Eye (tissue), 1 donor: ENCODE measurements around the gene CKM.
"Not testable (repeated sequence)": the region's sequence is repeated elsewhere in the genome, so short reads cannot be mapped to it uniquely, and the experiment has no call there.

ENCODE experiments used
- DNase-seq: peaks from one replicate; pipeline ENCODE4 v3.0.0-alpha.2; 2015

The CKM gene

GRCh38 chr19:45280471-45280961 lies 42.2 kb downstream of the CKM start:
- DNase-seq: no peak

- DNase-seq: no peak
Observed at GRCh38 chr19:45279587-45280192, 43.0 kb downstream of the CKM start.

GRCh38 chr19:45278087-45278486 lies 44.6 kb downstream of the CKM start:
- DNase-seq: no peak

GRCh38 chr19:45276284-45276687 lies 46.4 kb downstream of the CKM start:
- DNase-seq: peak; percentile 93

- peak; percentile 78 for DNase-seq
Observed at GRCh38 chr19:45275370-45275971, 47.2 kb downstream of the CKM start.

GRCh38 chr19:45273521-45273855 lies 49.2 kb downstream of the CKM start:
- DNase-seq: peak; percentile 76

DNA sequence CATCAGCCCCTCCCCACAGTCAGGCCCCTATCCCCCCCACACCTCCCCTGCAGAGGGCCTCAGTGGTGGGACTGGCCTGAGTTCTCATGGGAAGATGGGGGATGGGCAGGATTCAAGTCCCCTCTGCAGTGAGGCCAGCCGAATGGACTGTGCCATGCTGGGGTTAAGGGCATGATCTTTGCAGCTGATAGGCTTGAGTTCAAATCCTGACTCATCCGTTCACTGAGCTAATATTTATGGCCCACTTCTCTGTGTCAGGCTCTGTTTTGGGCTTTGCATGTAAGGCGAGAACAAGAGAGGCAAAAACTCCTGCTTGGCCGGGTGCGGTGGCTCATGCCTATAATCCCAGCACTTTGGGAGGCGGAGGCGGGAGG lies 51.0 kb downstream of the CKM start:
- DNase-seq: no peak

GRCh38 chr19:45271098-45271734 lies 51.5 kb downstream of the CKM start:
- DNase-seq: no peak

- not testable (repeated sequence) for DNase-seq
Observed at GRCh38 chr19:45269939-45270338, 52.7 kb downstream of the CKM start.

- no peak for DNase-seq
Observed at GRCh38 chr19:45267296-45267695, 55.4 kb downstream of the CKM start.

DNA sequence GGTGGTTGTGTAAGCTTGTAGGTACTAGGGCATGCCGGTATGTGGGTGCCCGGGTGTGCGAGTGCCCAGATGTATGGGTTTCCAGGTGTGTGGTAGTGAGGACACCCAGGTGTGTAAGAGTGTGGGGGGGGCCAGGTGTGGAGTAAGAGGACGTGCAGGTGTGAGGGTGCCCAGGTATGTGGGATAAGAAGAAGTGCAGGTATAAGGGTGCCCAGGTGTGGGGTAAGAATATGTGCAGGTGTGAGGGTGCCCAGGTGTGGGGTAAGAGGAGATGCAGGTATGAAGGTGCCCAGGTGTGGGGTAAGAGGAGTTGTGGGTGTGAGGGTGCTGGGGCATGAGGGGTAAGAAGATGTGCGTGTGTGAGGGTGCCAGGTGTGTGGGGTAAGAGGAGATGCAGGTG lies 57.3 kb downstream of the CKM start:
- no peak for DNase-seq

DNA sequence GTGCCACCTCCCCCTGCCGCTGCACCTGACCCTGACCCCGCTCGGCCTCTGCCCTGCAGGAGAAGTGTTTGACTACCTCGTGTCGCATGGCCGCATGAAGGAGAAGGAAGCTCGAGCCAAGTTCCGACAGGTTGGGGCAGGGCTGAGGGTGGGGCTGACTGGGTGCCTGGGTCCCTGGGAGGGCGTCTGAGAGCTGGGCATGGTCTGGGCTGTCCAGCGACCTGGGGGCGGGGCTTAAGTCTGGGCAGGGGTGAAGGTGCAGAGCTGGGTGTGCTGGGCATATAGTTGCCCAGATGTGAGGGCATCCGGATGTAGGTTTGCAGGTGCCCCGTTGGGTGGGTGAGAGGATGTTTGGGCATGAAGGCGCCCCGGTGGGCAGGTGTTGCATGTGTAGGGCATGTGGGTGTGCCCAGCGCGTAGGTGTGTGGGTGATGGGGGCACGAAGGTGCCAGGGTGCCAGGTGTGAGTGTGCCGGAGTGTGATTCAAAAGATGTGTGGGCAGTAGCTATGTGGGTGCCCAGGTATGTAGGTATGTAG lies 57.8 kb downstream of the CKM start:
- DNase-seq: no peak

DNA sequence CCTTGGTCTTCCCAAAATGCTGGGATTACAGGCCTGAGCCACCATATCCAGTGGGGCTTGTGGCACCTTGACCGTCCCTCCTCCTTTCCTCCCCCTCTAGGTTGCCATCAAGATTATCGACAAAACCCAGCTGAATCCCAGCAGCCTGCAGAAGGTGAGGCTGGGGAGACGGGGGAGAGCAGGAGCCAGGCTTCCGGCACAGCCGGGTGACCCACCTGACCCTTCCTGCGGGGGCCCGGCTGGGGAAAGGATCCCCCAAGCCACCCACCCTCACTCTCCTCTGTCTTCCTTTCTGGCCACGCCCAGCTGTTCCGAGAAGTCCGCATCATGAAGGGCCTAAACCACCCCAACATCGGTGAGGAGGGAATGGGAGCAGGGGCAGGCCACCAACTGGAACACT lies 59.7 kb downstream of the CKM start:
- no peak for DNase-seq

GRCh38 chr19:45262570-45262969 lies 60.1 kb downstream of the CKM start:
- DNase-seq: no peak

DNA sequence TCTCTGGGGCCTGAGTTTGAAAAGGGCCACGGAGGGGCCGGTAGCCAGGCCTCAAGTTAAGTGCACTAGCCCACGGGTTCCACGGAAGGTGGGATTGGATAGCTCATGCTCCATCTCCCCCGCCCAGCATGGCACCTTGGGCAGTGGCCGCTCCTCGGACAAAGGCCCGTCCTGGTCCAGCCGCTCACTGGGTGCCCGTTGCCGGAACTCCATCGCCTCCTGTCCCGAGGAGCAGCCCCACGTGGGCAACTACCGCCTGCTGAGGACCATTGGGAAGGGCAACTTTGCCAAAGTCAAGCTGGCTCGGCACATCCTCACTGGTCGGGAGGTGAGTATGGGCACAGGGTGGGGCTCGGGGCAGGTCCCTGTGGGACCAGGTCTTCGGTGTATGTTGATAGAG lies 63.8 kb downstream of the CKM start:
- no peak for DNase-seq

GRCh38 chr19:45256836-45257235 lies 65.8 kb downstream of the CKM start:
- DNase-seq: no peak
